ENCODE measurements around the gene SEC31A. TPM values are rescaled to one million over a fixed set of nuclear protein-coding genes. Genes with fewer than 3 reads are reported as not detected.

The SEC31A gene
- total RNA-seq, 1 experiment from 2014 or later: 128 TPM

- H2AK5ac ChIP-seq (ENCODE audit: insufficient read length, low read length): no peak overlapping the region
- no peak overlapping the region for H2BK15ac ChIP-seq (ENCODE audit: low read depth, low read length)
- H3K79me2 ChIP-seq (ENCODE audit: insufficient read depth, low read length): no peaks in the 10 kb centered on the region
- no peak overlapping the region for H2BK5ac ChIP-seq (ENCODE audit: insufficient read length, low read length)
- no peaks in the 10 kb centered on the region for H3K4me1 ChIP-seq (ENCODE audit: insufficient read depth, low read length)
- H3K4me3 Mint-ChIP-seq: no peak overlapping the region
- H3K79me1 ChIP-seq (ENCODE audit: insufficient read depth, low read depth, low read length, poor library complexity, severe bottlenecking): no peaks in the 10 kb centered on the region
- H3K27me3 Mint-ChIP-seq (ENCODE audit: low read depth): peaks cover 100% of the 10 kb centered on the region
- H3K36me3 Mint-ChIP-seq (ENCODE audit: insufficient read depth in 1 of 3, low read depth in 3 of 3): no peaks in the 10 kb centered on the region; a peak in 1 of 7 replicates
- H3K9ac ChIP-seq (ENCODE audit: extremely low read depth, insufficient read length, low read length): no peak overlapping the region
- no peak overlapping the region for H2AFZ ChIP-seq (ENCODE audit: low read length)
- no peak overlapping the region for H4K8ac ChIP-seq (replicated peaks; ENCODE audit: insufficient read length, low read depth, low read length)
- no peak overlapping the region for H2BK12ac ChIP-seq (ENCODE audit: insufficient read length, low read depth, low read length)
- no peak overlapping the region for H2BK20ac ChIP-seq (ENCODE audit: low read depth, low read length, poor library complexity, severe bottlenecking)
- H3K14ac ChIP-seq (ENCODE audit: insufficient read depth, low read length): no peak overlapping the region
- no peak overlapping the region for H3K23ac ChIP-seq (ENCODE audit: insufficient read length, low read depth, low read length)
- H4K5ac ChIP-seq (ENCODE audit: insufficient read length, low read depth, low read length): no peak overlapping the region
- no peak overlapping the region for H2BK120ac ChIP-seq (ENCODE audit: low read depth, low read length, poor library complexity, severe bottlenecking)
- H3K4me2 ChIP-seq (ENCODE audit: insufficient read depth, insufficient read length, low read length): no peak overlapping the region
- H3K4me1 Mint-ChIP-seq: peaks cover 14 to 18% of the 10 kb centered on the region in 2 experiments
- H3K56ac ChIP-seq (ENCODE audit: insufficient read length, low read depth, low read length): no peak overlapping the region
- H3K18ac ChIP-seq (ENCODE audit: insufficient read length, low read depth, low read length): no peak overlapping the region
- H3K4ac ChIP-seq (ENCODE audit: low read depth, low read length): no peak overlapping the region
- no peaks in the 10 kb centered on the region for H3K23me2 ChIP-seq (ENCODE audit: insufficient read length, low read depth, low read length, poor library complexity, severe bottlenecking)
- H3T11ph ChIP-seq (ENCODE audit: low read length): no peak overlapping the region
- no peaks in the 10 kb centered on the region for H3K9me3 ChIP-seq (ENCODE audit: control insufficient read depth, low read depth, low read length)
- peaks cover 0 to 14% of the 10 kb centered on the region in 2 experiments; a peak in 4 of 5 replicates for H3K9me3 Mint-ChIP-seq
- H4K20me1 ChIP-seq (ENCODE audit: control insufficient read depth, insufficient read depth, insufficient read length): no peaks in the 10 kb centered on the region
- no peak overlapping the region for H4K91ac ChIP-seq (ENCODE audit: insufficient read length, low read depth, low read length)
- H3K27ac Mint-ChIP-seq: no peak overlapping the region
- peak; percentile 16 for DNase-seq
- H3K27me3 ChIP-seq (ENCODE audit: insufficient read depth, low read length): peaks cover 84% of the 10 kb centered on the region
- WGBS (ENCODE audit: extremely low coverage, insufficient read length, low lambda C conversion rate): no CpG with 5 or more reads among the region's 6 CpGs
- H3K27ac ChIP-seq (ENCODE audit: insufficient read length, low read depth, low read length): no peak overlapping the region
- no peak for TF ChIP-seq CTCF (conservative IDR thresholded peaks at IDR 0.05)
Measured at GRCh38 chr4:82791179-82791578, 99.8 kb downstream of the SEC31A start.

Measured in H9 (cell line).